Type B pancreatic cell (in vitro differentiated cells): Measurements from ENCODE around the gene GNAS-AS1. TPM values are rescaled to one million over a fixed set of nuclear protein-coding genes. Genes with fewer than 3 reads are reported as not detected.

Source experiments
- DNase-seq: peaks from one replicate; pipeline ENCODE4 v3.0.0; 2021; ENCODE audit warnings: mixed read lengths; ENCODE audit not compliant: unreplicated experiment; ENCODE audit errors: extremely low spot score
- H3K27ac Mint-ChIP-seq: 2 replicates; pipeline ENCODE4 v1.8.0; 2021; ENCODE audit warnings: mild to moderate bottlenecking, mixed read lengths
- H3K27me3 Mint-ChIP-seq: 2 replicates; pipeline ENCODE4 v1.8.0; 2021; ENCODE audit warnings: mixed read lengths
- H3K36me3 Mint-ChIP-seq: 2 replicates; pipeline ENCODE4 v1.8.0; 2021; ENCODE audit warnings: mixed read lengths
- H3K4me1 Mint-ChIP-seq: one replicate; pipeline ENCODE4 v1.8.0; 2021; ENCODE audit warnings: mixed read lengths; ENCODE audit not compliant: unreplicated experiment
- H3K4me3 Mint-ChIP-seq: 2 replicates; pipeline ENCODE4 v1.8.0; 2021; ENCODE audit warnings: mild to moderate bottlenecking, mixed read lengths
- H3K9me3 Mint-ChIP-seq: 2 replicates; pipeline ENCODE4 v1.8.0; 2021; ENCODE audit warnings: mixed read lengths
- CTCF ChIP-seq: fragments of 200-600 bp; sonication (generic); conservative IDR thresholded peaks from 2 replicates; pipeline ENCODE4 v1.5.0; 2021; ENCODE audit warnings: antibody characterized with exemption, mild to moderate bottlenecking
- long read RNA-seq: library from polyadenylated mRNA; unstranded; transcript quantifications from one replicate; pipeline ENCODE4 v2.0.0, GENCODE V29; 2020
- total RNA-seq: library from RNA; stranded (reverse); gene quantifications from 2 replicates; pipeline ENCODE4 v1.2.1, GENCODE V29; 2021; ENCODE audit warnings: low replicate concordance

GNAS-AS1 gene
- total RNA-seq = 1.7 and 6.1 TPM in 2 replicates
- long read RNA-seq, partial matches to known transcripts = 0 of 1 reads
- long read RNA-seq, other reads (novel, unspliced or antisense) = 1 of 1 reads

DNA sequence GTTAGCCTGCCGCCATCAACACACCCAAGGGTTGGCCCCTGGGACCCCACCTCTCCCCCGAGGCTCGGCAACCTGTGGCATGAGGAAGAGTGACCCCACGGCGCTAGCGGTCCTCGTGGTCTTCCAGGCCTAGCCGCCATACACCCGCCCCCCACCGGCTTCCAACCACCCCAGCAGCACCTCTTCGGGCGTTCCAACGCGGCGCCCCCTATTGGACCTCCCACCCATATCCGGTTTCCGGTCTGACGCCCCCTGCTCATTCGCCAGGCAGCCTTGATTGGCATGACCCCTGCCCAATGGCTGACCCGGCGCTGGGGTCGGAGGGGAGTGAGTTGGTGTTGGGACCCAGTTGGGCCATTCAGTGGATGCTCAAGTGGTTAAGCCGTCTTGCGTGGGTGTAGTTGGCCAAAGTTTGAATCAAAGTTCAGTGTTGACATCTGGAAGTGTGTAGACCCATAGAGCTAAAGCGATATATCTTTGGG lies at the start of gene GNAS-AS1:
TSS of gene GNAS-AS1 (minus strand) at position 210 of the 482 bp plus-strand sequence.
- H3K4me1 Mint-ChIP-seq = peaks cover 15% of the 10 kb centered on the region
- peaks cover 6% of the 10 kb centered on the region for H3K36me3 Mint-ChIP-seq
- peak within 1 kb of the TSS; percentile 95 for H3K4me3 Mint-ChIP-seq
- H3K27ac Mint-ChIP-seq = peak within 1 kb of the TSS; percentile 72
- peaks cover 63% of the 10 kb centered on the region for H3K27me3 Mint-ChIP-seq
- peak; percentile 24 for TF ChIP-seq CTCF
- H3K9me3 Mint-ChIP-seq = no peaks in the 10 kb centered on the region
- DNase-seq = peak; percentile 91

DNA sequence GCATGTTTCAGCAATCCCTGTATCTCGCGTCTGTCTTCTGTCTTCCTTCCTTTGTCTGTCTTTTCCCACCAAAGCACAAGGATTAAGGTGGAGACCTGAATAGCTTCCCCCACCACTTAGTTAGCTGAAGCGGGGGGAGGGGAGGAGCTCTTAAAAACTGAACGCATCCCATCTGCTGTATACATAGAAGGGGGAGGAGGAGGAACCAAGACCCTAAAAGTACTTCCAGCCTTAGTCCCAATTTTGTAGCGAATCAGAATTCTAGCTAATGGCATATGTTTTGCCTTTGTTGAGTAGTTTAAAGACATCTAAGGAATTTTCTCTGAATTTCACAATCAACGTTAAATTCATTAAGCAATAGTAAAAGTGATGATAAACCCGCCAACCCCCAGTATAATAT lies 49.7 kb upstream of the GNAS-AS1 start:
- H3K9me3 Mint-ChIP-seq = no peaks in the 10 kb centered on the region
- TF ChIP-seq CTCF = no peak
- H3K27me3 Mint-ChIP-seq = no peaks in the 10 kb centered on the region
- peak; percentile 42 for DNase-seq
- H3K4me3 Mint-ChIP-seq = no peak overlapping the region
- H3K36me3 Mint-ChIP-seq = peaks cover 62% of the 10 kb centered on the region
- peaks cover 77% of the 10 kb centered on the region for H3K4me1 Mint-ChIP-seq
- H3K27ac Mint-ChIP-seq = peak overlapping the region; percentile 24

- peak; percentile 44 for DNase-seq
- Mint-ChIP-seq H3K36me3 (peaks cover 63% of the 10 kb centered on the region), H3K27me3 (no peaks in the 10 kb centered on the region), H3K9me3 (no peaks in the 10 kb centered on the region), H3K4me1 (peaks cover 79% of the 10 kb centered on the region), H3K4me3 (peak overlapping the region; percentile 66), H3K27ac (peak overlapping the region; percentile 39)
- no peak for TF ChIP-seq CTCF
Observed at GRCh38 chr20:58899512-58899911, 48.8 kb upstream of the GNAS-AS1 start.

DNA sequence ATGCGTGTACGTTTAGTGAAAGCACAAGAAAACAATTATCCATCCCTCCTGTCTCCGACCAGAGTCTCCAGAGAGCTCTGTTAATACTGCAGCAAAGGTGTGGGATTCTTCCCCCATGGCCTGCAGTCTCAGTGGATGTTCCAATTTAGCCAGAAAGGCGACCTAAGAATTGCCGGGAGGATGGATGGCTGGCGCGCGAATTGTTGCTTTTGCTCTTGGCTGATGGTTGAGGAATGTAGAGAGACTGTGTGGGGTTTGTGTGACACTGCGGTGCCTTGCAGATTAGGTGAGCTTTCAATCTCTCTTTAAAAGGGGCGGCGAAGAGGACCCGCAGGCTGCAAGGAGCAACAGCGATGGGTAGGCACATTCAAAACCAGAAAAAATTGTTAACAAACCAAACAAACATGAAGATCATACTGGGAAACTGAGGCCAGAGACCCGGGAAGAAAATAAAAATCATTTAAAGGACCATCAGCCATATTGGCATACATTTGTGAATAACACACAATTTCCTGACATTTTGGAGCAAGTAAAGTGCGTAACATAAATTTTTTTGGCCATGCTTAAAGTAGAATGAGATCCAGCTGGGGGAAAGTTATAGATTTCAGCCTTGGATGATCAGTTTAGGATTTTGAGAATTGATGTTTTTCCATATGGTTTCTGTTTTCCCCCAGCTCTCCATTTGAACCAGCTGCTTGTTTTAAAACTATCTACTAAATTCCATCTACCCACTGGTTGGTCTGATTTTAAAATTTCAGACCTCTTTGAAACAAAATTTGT lies 48.1 kb upstream of the GNAS-AS1 start:
- Mint-ChIP-seq H3K4me1 (peaks cover 86% of the 10 kb centered on the region), H3K27me3 (no peaks in the 10 kb centered on the region), H3K27ac (peak overlapping the region; percentile 38), H3K4me3 (peak overlapping the region; percentile 53), H3K9me3 (no peaks in the 10 kb centered on the region), H3K36me3 (peaks cover 63% of the 10 kb centered on the region)
- no peak for DNase-seq
- TF ChIP-seq CTCF = no peak

DNA sequence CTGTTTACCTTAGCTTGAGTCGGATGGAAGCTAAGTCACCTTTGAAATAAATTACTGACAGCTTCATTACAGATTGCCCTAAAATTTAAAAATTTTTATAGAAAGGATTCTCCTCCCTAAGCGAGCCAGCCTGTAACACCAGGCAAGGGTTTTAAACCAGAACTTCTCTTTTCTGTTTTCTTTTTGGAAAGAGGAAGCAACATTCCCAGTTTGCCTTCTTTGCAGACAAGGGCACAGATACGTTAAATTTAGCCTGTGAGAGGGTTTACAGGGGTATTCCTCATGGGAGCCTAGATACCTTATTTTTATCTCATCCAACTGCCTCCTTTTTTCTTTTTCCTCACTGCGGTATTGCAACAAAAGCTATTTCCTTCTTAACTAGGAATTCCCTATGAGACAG lies 46.8 kb upstream of the GNAS-AS1 start:
- H3K27me3 Mint-ChIP-seq = no peaks in the 10 kb centered on the region
- no peaks in the 10 kb centered on the region for H3K9me3 Mint-ChIP-seq
- DNase-seq = no peak
- H3K4me1 Mint-ChIP-seq = peaks cover 84% of the 10 kb centered on the region
- H3K36me3 Mint-ChIP-seq = peaks cover 58% of the 10 kb centered on the region
- peak overlapping the region; percentile 40 for H3K4me3 Mint-ChIP-seq
- H3K27ac Mint-ChIP-seq = peak overlapping the region; percentile 67
- TF ChIP-seq CTCF = no peak
